Lower lobe of right lung (tissue), 2 donors: Measurements from ENCODE around the gene ULK4. TPM values are rescaled to one million over a fixed set of nuclear protein-coding genes. Genes with fewer than 3 reads are reported as not detected.
"Not testable (repeated sequence)": the region's sequence is repeated elsewhere in the genome, so short reads cannot be mapped to it uniquely, and the experiment has no call there.

Source experiments
- ATAC-seq, 2 donors: fragments of 200-7000 bp; cut with Tn5 transposase; one replicate each; pipeline ENCODE4 v1.9.1; 2020 to 2022; ENCODE audit warnings: mild to moderate bottlenecking in 2 of 2, moderate library complexity in 2 of 2
- DNase-seq: peaks from one replicate; pipeline ENCODE4 v3.0.0-alpha.2; 2020
- H3K27ac ChIP-seq: fragments of 200-600 bp; one replicate; pipeline ENCODE4 v1.8.0; 2022
- H3K27me3 ChIP-seq: fragments of 200-600 bp; one replicate; pipeline ENCODE4 v1.8.0; 2022; ENCODE audit warnings: low read depth
- H3K36me3 ChIP-seq: fragments of 200-600 bp; one replicate; pipeline ENCODE4 v1.8.0; 2022; ENCODE audit warnings: mild to moderate bottlenecking
- H3K4me1 ChIP-seq: fragments of 200-600 bp; one replicate; pipeline ENCODE4 v1.8.0; 2022
- H3K4me3 ChIP-seq: fragments of 200-600 bp; one replicate; pipeline ENCODE4 v1.8.0; 2022; ENCODE audit warnings: mild to moderate bottlenecking
- H3K9me3 ChIP-seq: fragments of 200-600 bp; one replicate; pipeline ENCODE4 v1.8.0; 2022
- intact Hi-C: fragments of 100-400 bp; cut with DNase I; formaldehyde crosslinking; loops from one replicate; pipeline ENCODE4 v1.11.0; 2022
- total RNA-seq: library from RNA; stranded (reverse); fragmentation: NEBNext Ultra II Directional; extraction: Animal tissue kit (Norgen Biotek cat#: 25700); gene quantifications from one replicate; pipeline ENCODE4 v1.2.1, GENCODE V29; 2021
- TF ChIP-seq, protein P1 (sequence below): fragments of 200-600 bp; IDR thresholded peaks from one replicate; pipeline ENCODE4 v1.8.0; 2022; ENCODE audit warnings: antibody characterized with exemption, mild to moderate bottlenecking
- donor health status: DM: no; HTN: yes; CAD: no; lungs with severe emphysema.

The ULK4 gene
- total RNA-seq, 1 donor from 2014 or later = 11.4 TPM

- H3K27ac ChIP-seq = no peak overlapping the region
- intact Hi-C loops = no loop called here
- ATAC-seq (no peak), DNase-seq (no peak)
- TF ChIP-seq, protein P1, sequence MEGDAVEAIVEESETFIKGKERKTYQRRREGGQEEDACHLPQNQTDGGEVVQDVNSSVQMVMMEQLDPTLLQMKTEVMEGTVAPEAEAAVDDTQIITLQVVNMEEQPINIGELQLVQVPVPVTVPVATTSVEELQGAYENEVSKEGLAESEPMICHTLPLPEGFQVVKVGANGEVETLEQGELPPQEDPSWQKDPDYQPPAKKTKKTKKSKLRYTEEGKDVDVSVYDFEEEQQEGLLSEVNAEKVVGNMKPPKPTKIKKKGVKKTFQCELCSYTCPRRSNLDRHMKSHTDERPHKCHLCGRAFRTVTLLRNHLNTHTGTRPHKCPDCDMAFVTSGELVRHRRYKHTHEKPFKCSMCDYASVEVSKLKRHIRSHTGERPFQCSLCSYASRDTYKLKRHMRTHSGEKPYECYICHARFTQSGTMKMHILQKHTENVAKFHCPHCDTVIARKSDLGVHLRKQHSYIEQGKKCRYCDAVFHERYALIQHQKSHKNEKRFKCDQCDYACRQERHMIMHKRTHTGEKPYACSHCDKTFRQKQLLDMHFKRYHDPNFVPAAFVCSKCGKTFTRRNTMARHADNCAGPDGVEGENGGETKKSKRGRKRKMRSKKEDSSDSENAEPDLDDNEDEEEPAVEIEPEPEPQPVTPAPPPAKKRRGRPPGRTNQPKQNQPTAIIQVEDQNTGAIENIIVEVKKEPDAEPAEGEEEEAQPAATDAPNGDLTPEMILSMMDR = no peak
- no peaks in the 10 kb centered on the region for H3K4me1 ChIP-seq
- no peaks in the 10 kb centered on the region for H3K9me3 ChIP-seq
- H3K36me3 ChIP-seq = no peaks in the 10 kb centered on the region
- H3K27me3 ChIP-seq = no peaks in the 10 kb centered on the region
- H3K4me3 ChIP-seq = no peak overlapping the region
These were observed 89.7 kb downstream of the ULK4 start for GRCh38 chr3:41872157-41872556.

GRCh38 chr3:41867533-41867932 lies 94.4 kb downstream of the ULK4 start:
- H3K4me1 ChIP-seq = no peaks in the 10 kb centered on the region
- no peak overlapping the region for H3K27ac ChIP-seq
- H3K9me3 ChIP-seq = no peaks in the 10 kb centered on the region
- H3K27me3 ChIP-seq = no peaks in the 10 kb centered on the region
- H3K4me3 ChIP-seq = no peak overlapping the region
- intact Hi-C loops = no loop called here
- TF ChIP-seq, protein P1 = no peak
- H3K36me3 ChIP-seq = no peaks in the 10 kb centered on the region
- ATAC-seq = no peak
- DNase-seq = no peak

DNA sequence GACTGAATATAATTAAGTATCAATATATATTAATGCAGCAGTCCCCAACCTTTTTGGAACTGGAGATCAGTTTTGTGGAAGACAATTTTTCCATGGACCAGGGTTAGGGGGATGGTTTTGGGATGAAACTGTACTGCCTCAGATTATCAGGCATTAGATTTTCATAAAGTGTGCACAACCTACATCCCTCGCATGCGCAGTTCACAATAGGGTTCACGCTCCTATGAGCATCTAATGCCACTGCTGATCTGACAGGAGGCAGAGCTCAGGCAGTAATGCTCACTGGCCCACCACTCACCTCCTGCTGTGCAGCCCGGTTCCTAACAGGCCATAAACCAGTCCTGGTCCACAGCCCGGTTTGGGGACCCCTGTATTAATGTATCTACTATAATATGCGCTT lies 95.6 kb downstream of the ULK4 start:
- no peaks in the 10 kb centered on the region for H3K27me3 ChIP-seq
- TF ChIP-seq, protein P1 = no peak
- no peaks in the 10 kb centered on the region for H3K36me3 ChIP-seq
- H3K9me3 ChIP-seq = no peaks in the 10 kb centered on the region
- no peaks in the 10 kb centered on the region for H3K4me1 ChIP-seq
- intact Hi-C loops = no loop called here
- H3K4me3 ChIP-seq = no peak overlapping the region
- ATAC-seq (no peak), DNase-seq (no peak)
- H3K27ac ChIP-seq = no peak overlapping the region

GRCh38 chr3:41863024-41863423 lies 98.9 kb downstream of the ULK4 start:
- no peak for ATAC-seq
- intact Hi-C loops = no loop called here
- DNase-seq = no peak
- H3K27ac ChIP-seq = no peak overlapping the region
- TF ChIP-seq, protein P1 = no peak
- no peaks in the 10 kb centered on the region for H3K4me1 ChIP-seq
- H3K4me3 ChIP-seq = no peak overlapping the region
- no peaks in the 10 kb centered on the region for H3K9me3 ChIP-seq
- no peaks in the 10 kb centered on the region for H3K36me3 ChIP-seq
- no peaks in the 10 kb centered on the region for H3K27me3 ChIP-seq

- not testable (repeated sequence) for ATAC-seq
These were observed 101.4 kb downstream of the ULK4 start for GRCh38 chr3:41860489-41860888.

DNA sequence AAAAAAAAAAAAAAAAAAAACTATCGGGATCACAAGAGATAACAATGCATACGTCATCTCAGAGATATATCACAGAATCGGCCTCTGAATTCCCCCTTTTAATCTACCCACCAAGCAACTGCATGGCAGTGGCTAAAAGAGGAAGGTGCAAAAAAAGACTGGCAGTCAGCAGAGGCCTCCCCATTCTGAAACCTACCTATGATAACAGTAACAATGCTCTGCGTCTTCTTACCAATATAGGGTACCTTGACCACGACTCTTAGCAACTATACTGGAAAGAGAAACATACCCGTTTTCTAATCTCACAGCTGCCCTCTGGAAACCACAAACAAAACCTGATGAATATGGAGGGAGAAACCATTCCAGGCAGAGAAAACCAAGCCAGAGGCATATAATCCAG lies 106.9 kb downstream of the ULK4 start:
- ATAC-seq = no peak
- TF ChIP-seq, protein P1 = no peak

More at GRCh38 chr3:41860489-41860888, 101.4 kb downstream of the ULK4 start:
- DNase-seq, H3K4me1 ChIP-seq, intact Hi-C loops, H3K27ac ChIP-seq, H3K36me3 ChIP-seq, H3K9me3 ChIP-seq, H3K4me3 ChIP-seq, H3K27me3 ChIP-seq: not testable (repeated sequence)

More for the DNA sequence above, 106.9 kb downstream of the ULK4 start:
- no peak overlapping the region for H3K27ac ChIP-seq
- no peaks in the 10 kb centered on the region for H3K27me3 ChIP-seq
- H3K36me3 ChIP-seq = no peaks in the 10 kb centered on the region
- no peak overlapping the region for H3K4me3 ChIP-seq
- intact Hi-C loops = no loop called here
- H3K4me1 ChIP-seq = no peaks in the 10 kb centered on the region
- no peaks in the 10 kb centered on the region for H3K9me3 ChIP-seq
- no peak for DNase-seq
